Kidney epithelial cell (primary cell): ENCODE measurements around the gene CEP250. TPM values are rescaled to one million over a fixed set of nuclear protein-coding genes. Genes with fewer than 3 reads are reported as not detected.

Experiments
- DNase-seq: peaks from one replicate; pipeline ENCODE4 v3.0.0-alpha.2; 2010; ENCODE audit warnings: low read depth
- H3K27me3 ChIP-seq: 2 replicates; pipeline ENCODE4 v1.6.0; 2011; ENCODE audit warnings: low read length; ENCODE audit not compliant: control insufficient read depth, insufficient read depth
- H3K36me3 ChIP-seq: 2 replicates; pipeline ENCODE4 v1.5.1; 2011; ENCODE audit warnings: low read length; ENCODE audit not compliant: control insufficient read depth, insufficient read depth
- H3K4me3 ChIP-seq: 2 replicates; pipeline ENCODE4 v1.5.1; 2011; ENCODE audit warnings: low read depth, mild to moderate bottlenecking, control low read depth, low read length
- CTCF ChIP-seq: IDR thresholded peaks from 2 replicates; pipeline ENCODE4 v1.5.1; 2011; ENCODE audit warnings: mild to moderate bottlenecking, moderate library complexity, low read length, control low read depth, inconsistent platforms; ENCODE audit not compliant: insufficient read depth, poor library complexity, severe bottlenecking
- total RNA-seq: library from RNA; depleted of rRNA; stranded (reverse); fragments of >200 nt; gene quantifications from 2 replicates; pipeline ENCODE4 v1.2.3, GENCODE V29; 2015

CEP250 gene
- total RNA-seq, 1 donor from 2014 or later: 65.3 TPM

GRCh38 chr20:35436177-35436573 is 19.2 kb upstream of the CEP250 start:
- no peak for TF ChIP-seq CTCF
- Histone ChIP-seq H3K27me3 (no peaks in the 10 kb centered on the region), H3K4me3 (no peak overlapping the region), H3K36me3 (no peaks in the 10 kb centered on the region)
- no peak for DNase-seq

GRCh38 chr20:35437599-35437998 is 17.8 kb upstream of the CEP250 start:
- Histone ChIP-seq H3K27me3 (no peaks in the 10 kb centered on the region), H3K4me3 (peak overlapping the region; percentile 19), H3K36me3 (no peaks in the 10 kb centered on the region)
- DNase-seq: no peak
- TF ChIP-seq CTCF: no peak

GRCh38 chr20:35443003-35443402 is 12.4 kb upstream of the CEP250 start:
- Histone ChIP-seq H3K36me3 (no peaks in the 10 kb centered on the region), H3K4me3 (no peak overlapping the region), H3K27me3 (no peaks in the 10 kb centered on the region)
- no peak for TF ChIP-seq CTCF
- DNase-seq: no peak

- H3K36me3 ChIP-seq: no peaks in the 10 kb centered on the region
- H3K27me3 ChIP-seq: no peaks in the 10 kb centered on the region
- H3K4me3 ChIP-seq: no peak overlapping the region
- no peak for TF ChIP-seq CTCF
- DNase-seq: no peak
Observed at GRCh38 chr20:35444226-35444625, 11.2 kb upstream of the CEP250 start.

GRCh38 chr20:35446356-35447078 is 8.9 kb upstream of the CEP250 start:
- DNase-seq: no peak
- Histone ChIP-seq H3K4me3 (no peak overlapping the region), H3K36me3 (no peaks in the 10 kb centered on the region), H3K27me3 (no peaks in the 10 kb centered on the region)
- no peak for TF ChIP-seq CTCF
